ENCODE data around the gene GLCCI1.
"Not testable (repeated sequence)": the region's sequence is repeated elsewhere in the genome, so short reads cannot be mapped to it uniquely, and the experiment has no call there.

The GLCCI1 gene

DNA sequence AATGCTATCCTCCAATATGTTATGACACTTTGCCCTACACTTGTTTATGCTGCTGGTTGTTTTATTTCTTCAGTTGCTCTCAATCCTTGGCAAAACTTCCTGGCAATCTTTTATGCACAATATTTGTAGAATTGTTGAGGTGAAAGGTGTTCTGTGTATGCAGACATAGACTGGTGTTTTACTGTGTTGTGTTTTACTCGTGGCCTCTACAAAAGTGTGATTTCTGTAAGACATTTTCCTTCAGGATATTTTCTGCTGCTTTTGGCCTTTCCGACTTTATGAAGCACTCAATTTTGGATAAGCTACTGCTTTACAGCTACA lies 21.8 kb downstream of the GLCCI1 start:
- peak in 1 of 2 experiments; percentile 16 for DNase-seq

DNA sequence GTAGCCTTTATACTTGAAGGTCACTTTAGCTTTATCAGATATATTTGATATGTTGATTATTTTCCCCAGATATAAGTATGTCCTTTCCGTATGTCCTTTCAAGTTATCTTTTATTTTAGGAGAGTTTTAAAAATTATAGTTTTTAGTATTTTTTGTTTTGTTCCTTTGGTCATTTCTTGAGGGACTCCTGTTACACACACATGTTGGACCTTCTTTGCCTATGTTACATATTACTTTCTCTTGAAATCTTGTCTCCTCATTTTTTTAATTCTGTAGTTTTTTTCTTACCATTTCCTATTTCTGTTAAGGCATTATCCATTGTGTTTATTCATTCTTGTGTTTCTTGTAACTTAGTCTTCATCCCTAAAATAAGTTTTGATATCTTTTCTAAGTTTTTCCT lies 23.9 kb downstream of the GLCCI1 start:
- no peak for DNase-seq

DNA sequence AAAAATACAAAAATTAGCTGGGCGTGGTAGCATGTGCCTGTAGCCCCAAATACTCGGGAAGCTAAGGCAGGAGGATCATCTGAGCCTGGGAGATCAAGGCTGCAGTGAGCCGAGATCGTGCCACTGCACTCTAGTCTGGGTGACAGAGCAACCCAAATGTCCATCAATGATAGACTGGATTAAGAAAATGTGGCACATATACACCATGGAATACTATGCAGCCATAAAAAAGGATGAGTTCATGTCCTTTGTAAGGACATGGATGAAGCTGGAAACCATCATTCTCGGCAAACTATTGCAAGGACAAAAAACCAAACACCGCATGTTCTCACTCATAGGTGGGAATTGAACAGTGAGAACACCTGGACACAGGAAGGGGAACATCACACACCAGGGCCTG lies 26.8 kb downstream of the GLCCI1 start:
- not testable (repeated sequence) for DNase-seq

DNA sequence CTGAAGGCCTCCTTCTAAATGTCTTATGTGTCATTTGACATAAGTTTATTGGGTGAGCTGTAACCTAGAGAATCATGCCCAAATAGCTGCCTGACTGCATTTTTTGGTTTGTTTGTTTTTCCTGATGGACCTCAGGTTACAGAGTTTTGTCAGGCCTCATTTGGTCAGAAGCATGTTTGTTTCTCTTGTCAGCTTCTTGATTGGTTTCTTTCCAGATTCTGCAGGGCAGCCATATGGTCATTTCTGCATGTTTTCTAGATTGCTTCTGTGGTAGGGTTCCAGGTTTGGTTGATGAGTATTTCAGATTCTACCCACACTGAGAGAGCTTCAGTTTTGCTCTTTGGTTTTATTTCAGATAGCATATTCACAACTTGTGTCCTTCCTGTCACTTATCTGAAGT lies 28.0 kb downstream of the GLCCI1 start:
- DNase-seq: peak in 1 of 2 experiments; percentile 75

DNA sequence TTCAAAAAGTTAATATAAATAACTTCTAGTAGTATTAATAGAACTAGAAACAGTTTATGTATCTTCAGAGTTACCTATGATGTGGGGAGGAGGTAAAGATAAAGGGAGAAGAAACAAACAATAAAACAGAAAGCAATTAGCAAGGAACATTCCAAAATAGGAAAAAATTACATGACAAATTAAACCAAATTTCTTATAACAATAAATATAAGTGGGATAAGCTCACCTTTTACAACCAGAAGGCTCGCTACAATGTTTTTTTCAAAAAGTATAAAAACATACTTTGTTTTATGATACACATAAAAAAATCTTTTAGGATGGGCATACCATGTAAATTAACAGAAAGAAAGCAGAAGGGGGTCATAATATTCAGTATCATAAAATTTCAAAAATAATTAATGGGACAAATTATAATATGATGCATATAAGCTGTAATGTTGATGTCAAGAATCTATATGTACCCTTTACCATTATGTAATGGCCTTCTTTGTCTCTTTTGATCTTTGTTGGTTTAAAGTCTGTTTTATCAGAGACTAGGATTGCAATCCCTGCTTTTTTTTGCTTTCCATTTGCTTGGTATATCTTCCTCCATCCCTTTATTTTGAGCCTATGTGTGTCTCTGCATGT lies 31.8 kb downstream of the GLCCI1 start:
- no peak for DNase-seq

DNA sequence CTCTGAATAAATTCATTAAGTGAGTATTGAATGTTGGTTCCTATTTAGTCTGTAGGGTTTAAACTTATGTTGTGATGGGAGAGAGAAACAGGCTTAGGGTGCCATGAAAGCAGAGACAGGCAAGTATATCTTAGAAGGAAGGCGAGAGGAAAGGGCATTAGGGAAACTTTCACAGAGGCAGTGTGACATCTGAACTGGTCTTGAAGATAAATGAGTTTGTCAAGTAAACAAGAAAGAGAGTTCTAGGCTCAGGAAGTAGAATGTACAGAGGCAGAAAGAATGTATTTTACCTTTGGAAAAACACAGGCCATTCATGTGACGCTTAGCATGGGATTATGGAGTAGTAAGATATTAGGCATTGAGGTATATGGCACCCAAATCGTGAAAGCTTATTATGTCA lies 34.5 kb downstream of the GLCCI1 start:
- DNase-seq: no peak

DNA sequence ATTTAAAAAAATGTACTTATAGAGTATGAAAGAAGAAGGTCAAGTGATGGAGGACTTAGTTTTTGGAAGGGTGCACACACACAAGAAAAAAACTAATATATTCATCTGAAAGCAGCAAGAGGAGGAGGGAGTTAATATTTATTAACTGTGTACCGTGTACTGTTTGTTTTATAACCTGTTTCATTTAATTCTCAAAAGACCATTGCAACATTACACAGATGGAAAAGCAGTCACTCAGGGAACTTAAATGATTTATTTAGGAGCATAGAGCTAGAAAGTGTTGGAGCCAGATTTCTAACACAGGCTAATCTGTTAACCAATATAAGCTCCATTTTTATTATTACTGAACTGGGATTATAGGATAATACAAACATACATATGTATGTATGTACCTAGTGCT lies 36.7 kb downstream of the GLCCI1 start:
- DNase-seq: no peak

DNA sequence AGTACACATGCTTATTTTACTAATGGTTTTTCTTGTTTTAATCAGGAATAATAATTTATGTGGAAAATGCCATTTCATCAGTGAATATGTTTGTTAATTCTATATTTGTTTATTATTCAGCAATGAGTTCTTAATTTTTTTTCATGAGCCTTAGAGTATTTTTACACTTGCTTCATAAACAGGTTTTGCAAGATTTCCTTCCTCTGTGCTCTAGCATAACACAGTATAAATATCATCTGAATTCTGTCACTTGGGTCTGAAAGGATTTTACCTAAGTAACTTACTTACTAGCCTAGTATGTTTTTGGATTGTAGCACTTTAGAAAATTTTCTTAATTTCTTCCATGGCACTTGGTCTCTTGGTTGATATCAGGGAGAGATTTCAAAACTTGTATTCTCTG lies 45.8 kb downstream of the GLCCI1 start:
- DNase-seq: no peak

DNA sequence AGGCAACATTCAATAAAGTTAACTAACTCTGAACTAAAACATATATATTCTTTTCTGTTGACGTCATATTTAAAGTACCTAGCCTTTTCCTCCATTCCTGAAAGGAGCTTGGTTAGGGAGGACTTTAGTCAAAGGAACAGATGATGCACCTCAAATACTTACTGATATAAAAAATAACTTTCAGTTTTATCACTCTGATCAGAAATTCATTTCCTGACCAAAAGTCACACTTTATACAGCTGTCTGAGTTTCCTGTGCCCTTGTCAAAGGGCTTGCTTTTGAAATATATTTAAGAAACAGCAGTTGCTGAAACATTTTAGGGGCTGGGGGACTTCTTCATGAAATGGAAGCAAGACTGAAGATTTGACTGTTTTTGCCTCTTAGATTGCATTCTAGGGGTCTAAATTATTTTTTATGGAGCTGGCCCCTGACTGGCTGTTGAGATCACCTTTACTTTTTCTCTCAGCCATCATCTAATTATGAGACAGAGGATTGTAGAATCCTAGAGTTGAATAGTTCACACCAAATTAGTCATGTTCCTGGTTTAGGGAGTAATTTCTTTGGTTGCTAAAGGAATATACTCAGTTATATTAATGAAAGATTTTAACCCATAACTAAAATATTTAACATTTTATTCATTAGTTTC lies 46.6 kb downstream of the GLCCI1 start:
- DNase-seq: no peak

DNA sequence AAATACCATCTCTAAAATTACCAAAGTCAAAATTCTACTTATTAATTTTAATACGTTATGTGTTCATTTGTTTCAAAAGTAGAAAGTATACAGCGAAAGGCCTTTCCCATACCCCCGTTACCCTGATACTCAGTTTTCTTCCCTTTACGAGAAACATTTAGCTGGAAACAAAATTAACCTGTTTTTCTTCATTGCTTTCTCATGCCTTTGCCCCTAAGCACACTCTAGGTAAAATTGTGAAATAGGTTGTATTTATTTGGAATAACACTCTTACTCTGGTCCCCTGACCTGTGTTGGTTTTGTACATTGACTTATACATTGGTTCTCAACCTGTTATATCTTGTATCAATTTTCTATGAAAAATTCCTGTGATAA lies 47.1 kb downstream of the GLCCI1 start:
- DNase-seq: no peak

DNA sequence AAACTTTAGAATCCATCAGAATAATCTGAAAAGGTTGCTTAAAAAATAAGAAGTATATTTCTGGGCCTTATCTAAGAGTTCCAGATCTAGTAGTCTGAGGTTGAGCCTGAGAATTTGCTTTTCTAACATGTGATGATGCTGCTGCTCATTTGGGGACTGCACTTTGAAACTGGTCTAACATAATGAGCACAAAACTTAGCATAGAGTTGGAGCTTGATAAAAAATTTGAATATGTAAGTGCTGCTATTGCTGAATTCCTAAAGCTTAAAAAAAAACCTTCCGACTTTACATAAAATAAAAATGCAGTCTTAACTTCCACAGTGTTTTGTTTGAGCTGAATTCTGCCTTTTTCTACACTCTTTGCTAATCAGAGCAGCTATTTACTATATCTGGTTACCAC lies 48.8 kb downstream of the GLCCI1 start:
- DNase-seq: no peak

DNA sequence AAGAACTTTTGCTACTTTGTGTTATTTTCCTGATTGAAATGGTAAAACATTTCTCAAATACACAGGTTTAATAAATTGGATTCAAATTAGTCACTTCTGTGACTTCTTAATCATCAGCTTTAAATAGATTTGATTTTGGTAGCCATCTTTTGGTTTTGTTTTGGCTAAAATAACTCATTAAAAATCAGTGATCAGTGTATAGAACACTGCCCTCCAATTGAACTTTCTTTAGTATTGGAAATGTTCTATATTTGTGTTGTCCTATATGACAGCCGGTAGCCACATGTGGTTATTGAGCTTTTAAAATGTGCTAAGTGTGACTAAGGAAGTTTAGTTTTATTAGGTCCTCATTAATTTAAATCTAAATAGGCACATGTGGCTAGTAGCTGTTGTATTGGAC lies 50.4 kb downstream of the GLCCI1 start:
- DNase-seq: no peak

DNA sequence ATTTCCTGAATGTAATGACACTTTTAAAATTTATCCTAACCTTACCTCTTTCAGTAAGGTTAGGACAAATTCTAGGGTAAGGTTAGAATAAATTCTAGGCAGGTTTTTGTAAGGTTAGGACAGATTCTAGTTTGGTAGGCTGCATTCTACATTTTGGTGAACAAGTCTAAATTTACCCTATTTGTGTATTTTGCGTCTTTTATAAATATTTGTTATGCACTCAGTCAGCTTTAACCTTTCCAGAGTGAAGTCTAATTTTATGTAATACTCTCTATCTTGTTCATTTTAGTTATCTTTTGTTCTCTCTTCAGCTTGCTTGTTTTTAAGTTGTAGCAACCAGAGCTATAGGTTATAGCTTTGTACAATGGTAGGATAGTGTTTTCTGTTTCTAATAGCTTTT lies 54.0 kb downstream of the GLCCI1 start:
- DNase-seq: no peak

DNA sequence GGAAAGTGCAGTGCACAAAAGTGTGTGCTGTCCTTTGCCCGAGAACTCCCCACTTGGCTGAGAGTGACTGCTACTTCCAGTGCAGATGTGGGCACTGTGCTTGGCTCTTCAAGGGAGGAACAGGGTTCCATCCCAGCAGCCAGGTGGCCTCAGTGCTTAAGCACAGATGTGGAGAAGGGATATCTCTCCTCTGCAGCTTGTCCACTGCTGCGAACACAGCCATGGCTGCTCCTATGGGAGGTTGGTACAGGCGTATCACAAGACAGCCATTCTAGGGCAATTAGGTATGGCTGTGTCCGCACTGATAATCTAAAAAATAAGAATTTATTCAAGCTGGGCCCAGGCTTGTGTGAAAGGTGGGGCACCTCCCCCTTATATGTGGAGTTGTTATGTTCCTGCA lies 66.6 kb downstream of the GLCCI1 start:
- DNase-seq: no peak

DNA sequence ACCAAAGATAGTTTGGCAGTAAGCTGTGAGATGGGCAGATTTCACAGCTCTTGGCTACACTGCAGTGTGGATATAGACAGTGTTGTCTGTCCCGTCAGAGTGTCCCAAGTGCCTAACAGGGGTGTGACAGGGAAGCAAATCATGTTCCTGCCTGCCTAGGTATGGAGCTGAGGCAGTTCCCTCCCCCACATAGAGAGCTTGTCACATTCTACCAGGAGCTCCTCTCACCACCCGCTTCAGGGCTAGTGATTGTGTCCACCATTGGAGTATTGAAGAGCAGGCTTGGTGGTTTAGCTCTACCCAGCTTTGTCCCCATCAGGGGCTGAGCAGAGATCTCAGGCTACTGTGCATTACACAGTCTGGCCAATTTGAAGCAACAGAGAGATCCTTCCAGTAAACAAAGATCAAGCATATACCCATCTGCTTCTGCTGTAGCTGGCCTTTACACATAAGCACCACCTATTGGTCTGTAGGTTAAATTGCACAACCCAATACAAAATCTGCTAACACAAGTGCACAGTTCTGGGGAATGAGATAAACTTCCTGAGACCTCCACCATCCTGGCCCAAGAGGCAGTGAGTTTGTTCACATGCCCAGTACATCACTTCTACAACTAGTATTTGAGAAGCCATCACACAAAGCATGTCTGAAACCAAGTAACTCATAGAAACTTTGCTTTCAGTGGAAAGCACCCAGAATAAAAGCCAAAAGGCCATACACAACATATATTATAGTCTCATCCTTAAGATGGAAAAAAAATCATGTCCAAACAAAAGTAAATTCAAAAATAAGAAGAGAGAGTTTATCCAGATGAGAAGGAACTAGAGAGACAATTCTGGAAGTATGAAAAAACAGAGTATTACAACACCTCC lies 67.3 kb downstream of the GLCCI1 start:
- no peak for DNase-seq

DNA sequence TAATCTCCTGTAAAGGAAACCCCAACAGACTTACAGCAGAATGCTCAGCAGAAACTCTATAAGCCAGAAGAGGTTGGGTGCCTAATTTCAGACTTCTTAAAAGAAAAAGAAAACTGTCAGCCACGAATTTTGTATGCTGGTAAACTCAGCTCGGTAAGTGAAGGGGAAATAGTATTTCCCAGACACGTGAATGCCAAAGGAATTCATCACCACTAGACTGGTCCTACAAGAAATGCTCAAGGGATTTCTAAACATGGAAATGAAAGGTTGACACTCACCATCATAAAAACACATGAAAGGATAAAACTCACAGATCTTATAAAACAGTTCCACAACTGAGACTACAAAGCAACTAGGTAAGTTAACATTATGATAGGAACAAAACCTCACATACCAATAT lies 68.6 kb downstream of the GLCCI1 start:
- DNase-seq: no peak

DNA sequence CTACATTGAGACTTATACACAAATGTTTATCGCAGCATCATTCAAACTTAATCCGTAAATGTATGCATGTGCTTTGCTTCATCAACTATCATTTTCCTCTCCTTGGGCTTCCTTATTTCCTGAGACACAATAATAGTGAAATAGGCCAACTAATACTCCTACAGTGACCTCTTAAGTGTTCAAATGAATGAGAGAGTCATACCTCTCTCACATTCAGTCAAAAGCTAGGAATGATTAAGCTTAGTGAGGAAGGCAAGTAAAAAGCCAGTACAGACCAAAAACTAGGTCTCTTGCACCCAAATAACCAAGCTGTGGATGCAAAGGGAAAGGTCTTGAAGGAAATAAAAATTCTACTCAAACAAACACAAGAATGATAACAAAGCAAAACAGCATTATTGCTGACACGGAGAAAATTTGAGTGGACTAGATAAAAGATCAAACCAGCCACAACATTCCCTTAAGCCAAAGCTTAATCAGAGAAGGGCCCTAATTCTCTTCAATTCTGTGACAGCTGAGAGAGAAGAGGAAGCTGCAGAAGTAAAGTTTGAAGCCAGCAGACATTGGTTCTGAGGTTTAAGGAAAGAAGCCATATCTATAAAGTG lies 72.3 kb downstream of the GLCCI1 start:
- no peak for DNase-seq

DNA sequence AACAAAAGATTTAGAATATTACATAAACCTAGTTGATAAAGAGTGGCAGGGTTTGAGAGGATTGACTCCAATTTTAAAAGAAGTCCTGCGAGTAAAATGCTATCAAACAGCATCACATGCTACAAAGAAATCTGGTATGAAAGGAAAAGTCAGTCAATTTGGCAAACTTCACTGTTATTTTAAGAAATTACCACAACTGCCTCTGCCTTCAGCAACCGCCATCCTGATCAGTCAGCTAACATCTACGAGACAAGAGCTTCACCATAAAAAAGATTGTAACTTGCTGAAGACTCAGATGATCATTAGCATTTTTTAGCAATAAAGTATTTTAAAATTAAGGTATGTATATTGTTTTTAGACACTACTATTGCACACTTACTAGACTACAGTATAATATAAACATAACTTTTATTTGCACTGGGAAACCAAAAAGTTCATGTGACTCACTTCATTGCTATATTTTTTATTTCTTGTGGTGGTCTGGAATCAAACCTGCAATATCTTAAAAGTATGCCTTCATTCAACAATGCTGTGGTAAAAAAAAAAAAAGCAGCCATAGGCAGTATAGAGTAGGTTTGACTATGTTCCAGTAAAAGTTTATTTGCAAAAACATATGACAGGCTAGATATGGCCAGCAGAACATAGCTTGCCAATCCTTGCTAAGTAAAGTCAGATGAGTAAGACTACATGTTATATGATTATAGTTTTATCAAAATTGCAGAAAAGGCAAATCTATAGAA lies 74.4 kb downstream of the GLCCI1 start:
- DNase-seq: no peak

DNA sequence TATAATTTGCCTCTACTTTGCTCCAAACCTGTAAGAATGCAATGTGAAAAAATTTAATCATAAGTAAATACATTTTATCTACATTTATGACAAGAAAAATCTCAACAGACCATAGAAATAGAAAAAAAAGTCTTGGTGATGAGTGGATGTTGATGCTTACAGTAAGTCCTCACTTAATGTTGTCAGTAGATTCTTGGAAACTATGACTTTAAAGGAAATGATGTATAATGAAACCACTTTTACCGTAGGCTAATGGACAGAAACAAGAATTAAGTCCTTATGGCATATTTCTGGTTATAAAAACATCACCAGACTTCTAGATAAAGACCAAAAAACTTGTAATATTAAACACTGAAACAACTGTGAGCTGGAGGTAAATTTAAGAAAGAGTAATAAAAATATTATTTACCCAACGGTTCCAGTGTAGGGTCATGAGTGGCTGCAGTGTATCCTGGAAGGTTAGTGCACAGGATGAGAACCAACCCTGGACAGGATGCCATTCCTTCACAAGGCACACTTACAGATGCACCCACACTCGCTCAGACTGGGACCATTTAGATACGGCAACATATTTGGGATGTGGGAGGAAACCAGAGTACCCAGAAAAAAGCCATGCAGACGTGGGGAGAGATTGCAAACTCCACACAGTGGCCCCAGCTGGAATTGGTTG lies 76.3 kb downstream of the GLCCI1 start:
- DNase-seq: no peak

DNA sequence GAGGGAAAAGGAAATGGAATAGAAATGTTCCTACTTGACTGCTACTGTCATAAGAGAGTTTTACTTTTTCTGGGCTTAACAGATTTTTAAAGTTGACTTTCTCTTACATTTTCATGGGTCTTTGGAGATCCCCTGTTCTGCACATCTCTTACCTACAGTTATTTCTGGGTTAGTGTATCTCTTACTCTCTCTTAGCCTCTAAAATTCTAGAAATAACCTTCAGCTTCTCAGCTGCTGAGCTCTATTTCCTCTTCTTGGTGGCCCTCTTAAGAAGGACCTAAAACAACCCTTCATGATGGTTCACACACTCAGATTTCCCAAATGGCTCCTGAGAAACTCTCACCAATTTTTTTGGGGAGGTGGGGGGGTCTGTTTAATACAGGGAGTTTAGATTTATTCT lies 79.5 kb downstream of the GLCCI1 start:
- not testable (repeated sequence) for DNase-seq

DNA sequence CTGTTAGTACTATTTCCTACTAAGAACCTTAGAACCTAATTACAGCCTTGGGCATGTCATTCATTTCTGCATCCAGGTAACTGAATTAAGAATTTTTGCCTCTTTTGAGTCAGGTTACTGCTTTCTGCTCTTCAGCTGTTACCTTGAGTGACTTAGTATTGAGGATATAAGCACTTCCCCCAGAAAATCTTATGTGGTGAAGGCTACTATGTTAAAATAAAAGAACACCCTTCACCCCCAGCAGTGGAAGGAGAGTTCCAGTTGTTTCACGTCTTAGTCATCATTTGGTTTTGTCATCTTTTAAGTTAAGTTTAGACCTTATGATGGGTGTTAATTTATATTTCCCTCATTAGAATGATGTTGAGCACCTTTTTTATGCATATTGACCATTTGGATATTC lies 82.8 kb downstream of the GLCCI1 start:
- no peak for DNase-seq

DNA sequence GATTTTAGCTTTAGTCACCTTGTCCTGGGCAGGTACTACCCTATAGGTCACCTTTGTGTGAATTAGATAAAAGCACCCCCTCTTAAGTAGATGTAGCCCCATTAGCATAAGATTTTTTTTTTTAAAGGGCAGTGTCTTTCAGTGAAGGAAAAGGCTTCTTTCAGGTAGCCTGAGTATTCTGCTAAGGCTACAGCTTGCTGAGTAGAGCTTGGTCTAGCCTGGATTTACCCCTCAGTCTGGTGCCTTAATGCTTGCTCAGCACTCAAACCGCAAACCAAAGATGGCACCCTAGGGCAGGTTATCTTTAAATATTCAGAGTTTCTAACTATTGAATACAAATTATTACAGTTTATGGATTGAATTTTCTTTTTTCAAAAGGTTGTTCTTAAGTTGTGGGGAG lies 83.4 kb downstream of the GLCCI1 start:
- DNase-seq: no peak

DNA sequence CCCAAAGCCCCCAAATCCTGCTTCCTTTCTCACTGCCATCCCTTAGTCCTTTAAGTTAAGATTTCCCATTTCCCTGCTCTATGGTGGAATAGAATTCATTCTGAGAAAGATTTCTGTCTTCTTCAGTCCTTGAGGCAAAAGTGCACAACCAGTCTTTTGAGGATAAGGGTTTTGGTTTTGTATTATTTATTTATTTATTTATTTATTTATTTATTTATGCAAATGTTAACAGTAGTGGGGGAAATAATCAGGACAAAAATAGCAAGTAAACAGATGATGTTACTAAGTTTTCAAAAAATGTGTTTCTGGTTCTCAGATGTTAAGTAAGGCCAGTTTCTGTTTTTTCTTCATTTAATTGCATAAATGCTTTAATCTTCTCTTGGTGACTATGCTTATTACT lies 84.2 kb downstream of the GLCCI1 start:
- DNase-seq: no peak

Data from cerebellar nuclear complex (tissue), 1 donor.